Naive thymus-derived CD4-positive, alpha-beta T cell (primary cell): ENCODE results near the gene SNX21. TPM values are rescaled to one million over a fixed set of nuclear protein-coding genes. Genes with fewer than 3 reads are reported as not detected.

Experiments
- ATAC-seq: fragments of 150-1000 bp; cut with Tn5 transposase; 2 replicates; pipeline ENCODE4 v1.10.0; 2021; ENCODE audit warnings: mild to moderate bottlenecking, moderate library complexity
- CTCF ChIA-PET: fragments of 350-600 bp; sonication (Branson Sonifier 250); formaldehyde crosslinking; loops from one replicate; lab custom pipeline; 2021; ENCODE audit warnings: antibody characterized with exemption; lab: Charles Lee
- POLR2A ChIA-PET: fragments of 350-600 bp; sonication (Branson Sonifier 250); formaldehyde crosslinking; loops from one replicate; lab custom pipeline; 2021; ENCODE audit warnings: antibody characterized with exemption, inconsistent platforms; lab: Charles Lee
- DNase-seq, 9 donors: peaks; one replicate each; pipeline versions ENCODE4 v3.0.0 to v3.0.0-alpha.2; 2020 to 2022; ENCODE audit warnings: mixed read lengths in 1 of 9
- H3K27ac ChIP-seq: one replicate; pipeline ENCODE4 v1.7.0; 2013; ENCODE audit warnings: mild to moderate bottlenecking, low read depth, low read length, moderate library complexity
- H3K27me3 ChIP-seq, 2 donors: one replicate each; pipeline ENCODE4 v1.7.0; 2013; ENCODE audit warnings: low read length in 2 of 2, mild to moderate bottlenecking in 2 of 2, moderate library complexity in 2 of 2; ENCODE audit not compliant: control insufficient read depth in 2 of 2, insufficient read depth in 2 of 2
- H3K36me3 ChIP-seq, 3 experiments: 1 replicate in 2 of 3; 2 replicates in 1 of 3; pipeline ENCODE4 v1.7.0; 2013; ENCODE audit warnings: low read length in 3 of 3, mild to moderate bottlenecking in 3 of 3, moderate library complexity in 1 of 3; ENCODE audit not compliant: insufficient read depth in 3 of 3, control insufficient read depth in 2 of 3
- H3K4me1 ChIP-seq, 2 donors: one replicate each; pipeline ENCODE4 v1.7.0; 2013; ENCODE audit warnings: low read length in 2 of 2, mild to moderate bottlenecking in 2 of 2, moderate library complexity in 1 of 2; ENCODE audit not compliant: control insufficient read depth in 2 of 2, insufficient read depth in 2 of 2
- H3K4me3 ChIP-seq: 2 replicates; pipeline ENCODE4 v1.7.0; 2013; ENCODE audit warnings: mild to moderate bottlenecking, low read length
- H3K9me3 ChIP-seq, 3 experiments: 1 replicate in 2 of 3; 2 replicates in 1 of 3; pipeline ENCODE4 v1.7.0; 2013; ENCODE audit warnings: low read length in 3 of 3; ENCODE audit not compliant: control insufficient read depth in 2 of 3
- H3K27ac Mint-ChIP-seq, 9 donors: one replicate each; pipeline ENCODE4 v1.8.0; 2020 to 2022; ENCODE audit warnings: mixed read lengths in 9 of 9, mild to moderate bottlenecking in 8 of 9, moderate library complexity in 5 of 9, inconsistent platforms in 2 of 9
- H3K27me3 Mint-ChIP-seq, 5 donors: one replicate each; pipeline ENCODE4 v1.8.0; 2021 to 2022; ENCODE audit warnings: mixed read lengths in 5 of 5, mild to moderate bottlenecking in 1 of 5
- H3K36me3 Mint-ChIP-seq, 5 donors: one replicate each; pipeline ENCODE4 v1.8.0; 2020 to 2022; ENCODE audit warnings: mixed read lengths in 5 of 5, mild to moderate bottlenecking in 3 of 5, inconsistent platforms in 1 of 5
- H3K4me1 Mint-ChIP-seq, 7 donors: one replicate each; pipeline ENCODE4 v1.8.0; 2020 to 2022; ENCODE audit warnings: mixed read lengths in 7 of 7, mild to moderate bottlenecking in 3 of 7, inconsistent platforms in 1 of 7
- H3K4me3 Mint-ChIP-seq, 10 donors: one replicate each; pipeline ENCODE4 v1.8.0; 2020 to 2022; ENCODE audit warnings: mild to moderate bottlenecking in 10 of 10, mixed read lengths in 10 of 10, moderate library complexity in 6 of 10, inconsistent platforms in 2 of 10
- H3K9me3 Mint-ChIP-seq, 11 donors: one replicate each; pipeline ENCODE4 v1.8.0; 2020 to 2022; ENCODE audit warnings: mixed read lengths in 11 of 11, mild to moderate bottlenecking in 4 of 11, inconsistent platforms in 1 of 11, moderate library complexity in 1 of 11
- intact Hi-C, 2 donors: fragments of 100-400 bp; cut with micrococcal nuclease; formaldehyde crosslinking; loops; one replicate each; pipeline ENCODE4 v1.15.1; 2023
- polyA plus RNA-seq, 2 donors: library from polyadenylated mRNA; unstranded; fragments of 300-500 nt; fragmentation: Illumina TruSeq; gene quantifications; one replicate each; pipeline ENCODE4 v1.2.3, GENCODE V29; 2021
- total RNA-seq, 6 experiments: library from RNA in 5 of 6; stranded (reverse) in 5 of 6; gene quantifications; 1 replicate in 5 of 6; 2 replicates in 1 of 6; pipeline ENCODE4 v1.2.3 and lab custom pipeline; 2021 to 2026

Gene SNX21
- total and polyA plus RNA-seq, 7 experiments from 2014 or later: 0.30 to 4.9 (median 1.1) TPM

GRCh38 chr20:45843506-45843905 is 9.9 kb downstream of the SNX21 start:
- H3K36me3 Mint-ChIP-seq: peaks cover 0 to 32% (median 5%) of the 10 kb centered on the region in 5 donors
- no peak overlapping the region for H3K27ac ChIP-seq
- ChIA-PET POLR2A (no interaction called here), CTCF (no interaction called here)
- no peaks in the 10 kb centered on the region for H3K4me1 ChIP-seq
- H3K9me3 Mint-ChIP-seq: no peaks in the 10 kb centered on the region
- DNase-seq: no peak
- H3K4me3 Mint-ChIP-seq: no peak overlapping the region
- peaks cover 0 to 4% (median under 1%) of the 10 kb centered on the region in 7 donors for H3K4me1 Mint-ChIP-seq
- H3K27ac Mint-ChIP-seq: no peak overlapping the region
- intact Hi-C loops: no loop called here
- H3K27me3 Mint-ChIP-seq: no peaks in the 10 kb centered on the region
- no peaks in the 10 kb centered on the region for H3K27me3 ChIP-seq
- H3K9me3 ChIP-seq: no peaks in the 10 kb centered on the region
- no peak overlapping the region for H3K4me3 ChIP-seq
- no peak for ATAC-seq
- peaks cover 0 to 74% (median 31%) of the 10 kb centered on the region in 3 experiments for H3K36me3 ChIP-seq

- Histone ChIP-seq H3K4me3 (no peak overlapping the region), H3K4me1 (no peaks in the 10 kb centered on the region), H3K27me3 (no peaks in the 10 kb centered on the region), H3K36me3 (peaks cover 0 to 84% (median 31%) of the 10 kb centered on the region in 3 experiments), H3K27ac (no peak overlapping the region), H3K9me3 (no peaks in the 10 kb centered on the region)
- intact Hi-C loops: no loop called here
- POLR2A ChIA-PET: interaction anchor here (0.7 kb wide), 2 partner anchors 11 to 479 kb away, joined by 3 to 5 read pairs; no protein-coding TSS in a partner anchor
- Mint-ChIP-seq H3K4me1 (peaks cover 0 to 7% (median 3%) of the 10 kb centered on the region in 7 donors), H3K9me3 (no peaks in the 10 kb centered on the region), H3K27ac (no peak overlapping the region), H3K27me3 (no peaks in the 10 kb centered on the region), H3K36me3 (peaks cover 4 to 45% (median 14%) of the 10 kb centered on the region in 5 donors), H3K4me3 (no peak overlapping the region)
- CTCF ChIA-PET: no interaction called here
- ATAC-seq: no peak
- no peak for DNase-seq
Observed at GRCh38 chr20:45845452-45845851, 11.9 kb downstream of the SNX21 start.

- Mint-ChIP-seq H3K4me1 (peaks cover 5 to 14% (median 7%) of the 10 kb centered on the region in 7 donors), H3K27me3 (no peaks in the 10 kb centered on the region), H3K9me3 (no peaks in the 10 kb centered on the region), H3K27ac (peak overlapping the region in 1 of 9 donors; percentile 56), H3K4me3 (peak overlapping the region in 1 of 10 donors; percentile 10), H3K36me3 (peaks cover 8 to 50% (median 15%) of the 10 kb centered on the region in 5 donors)
- ATAC-seq (no peak), DNase-seq (no peak)
- Histone ChIP-seq H3K4me3 (no peak overlapping the region), H3K27me3 (no peaks in the 10 kb centered on the region), H3K27ac (no peak overlapping the region), H3K9me3 (no peaks in the 10 kb centered on the region), H3K36me3 (peaks cover 5 to 82% (median 26%) of the 10 kb centered on the region in 3 experiments), H3K4me1 (no peaks in the 10 kb centered on the region)
- intact Hi-C loops: no loop called here
- POLR2A ChIA-PET: no interaction called here
- CTCF ChIA-PET: no interaction called here
Observed at GRCh38 chr20:45848421-45848820, 14.8 kb downstream of the SNX21 start.

GRCh38 chr20:45848969-45849582 is 15.5 kb downstream of the SNX21 start:
- H3K27me3 Mint-ChIP-seq: no peaks in the 10 kb centered on the region
- intact Hi-C loops: no loop called here
- POLR2A ChIA-PET: no interaction called here
- CTCF ChIA-PET: no interaction called here
- Histone ChIP-seq H3K27me3 (no peaks in the 10 kb centered on the region), H3K9me3 (no peaks in the 10 kb centered on the region), H3K4me1 (no peaks in the 10 kb centered on the region), H3K27ac (no peak overlapping the region), H3K4me3 (no peak overlapping the region), H3K36me3 (peaks cover 9 to 80% (median 20%) of the 10 kb centered on the region in 3 experiments)
- ATAC-seq (no peak), DNase-seq (no peak)
- H3K4me3 Mint-ChIP-seq: no peak overlapping the region
- H3K4me1 Mint-ChIP-seq: peaks cover 5 to 20% (median 14%) of the 10 kb centered on the region in 7 donors
- no peaks in the 10 kb centered on the region for H3K9me3 Mint-ChIP-seq
- H3K36me3 Mint-ChIP-seq: peaks cover 10 to 47% (median 15%) of the 10 kb centered on the region in 5 donors
- peak overlapping the region in 1 of 9 donors; percentile 56 for H3K27ac Mint-ChIP-seq

GRCh38 chr20:45850238-45850637 is 16.6 kb downstream of the SNX21 start:
- Mint-ChIP-seq H3K9me3 (no peaks in the 10 kb centered on the region), H3K36me3 (peaks cover 5 to 43% (median 15%) of the 10 kb centered on the region in 5 donors), H3K27me3 (no peaks in the 10 kb centered on the region), H3K4me1 (peaks cover 13 to 30% (median 21%) of the 10 kb centered on the region in 7 donors), H3K27ac (no peak overlapping the region), H3K4me3 (no peak overlapping the region)
- ChIA-PET CTCF (no interaction called here), POLR2A (no interaction called here)
- Histone ChIP-seq H3K9me3 (no peaks in the 10 kb centered on the region), H3K4me3 (no peak overlapping the region), H3K36me3 (peaks cover 9 to 74% (median 14%) of the 10 kb centered on the region in 3 experiments), H3K27me3 (no peaks in the 10 kb centered on the region), H3K27ac (no peak overlapping the region), H3K4me1 (peaks cover 0 to 9% of the 10 kb centered on the region in 2 donors)
- no peak for DNase-seq
- no peak for ATAC-seq
- intact Hi-C loops: loop anchor here in 1 of 2 donors (10.0 kb wide), 1 partner anchor 435 kb away; the partner anchor contains the start of gene PIGT

GRCh38 chr20:45850926-45851325 is 17.3 kb downstream of the SNX21 start:
- Histone ChIP-seq H3K36me3 (peaks cover 7 to 68% (median 9%) of the 10 kb centered on the region in 3 experiments), H3K27me3 (no peaks in the 10 kb centered on the region), H3K4me1 (peaks cover 4 to 13% of the 10 kb centered on the region in 2 donors), H3K27ac (no peak overlapping the region), H3K9me3 (no peaks in the 10 kb centered on the region), H3K4me3 (no peak overlapping the region)
- no peaks in the 10 kb centered on the region for H3K27me3 Mint-ChIP-seq
- CTCF ChIA-PET: no interaction called here
- H3K4me1 Mint-ChIP-seq: peaks cover 13 to 37% (median 25%) of the 10 kb centered on the region in 7 donors
- H3K27ac Mint-ChIP-seq: peak overlapping the region in 1 of 9 donors; percentile 12
- DNase-seq (no peak), ATAC-seq (no peak)
- peaks cover 5 to 43% (median 15%) of the 10 kb centered on the region in 5 donors for H3K36me3 Mint-ChIP-seq
- intact Hi-C loops: loop anchor here in 1 of 2 donors (10.0 kb wide), 1 partner anchor 436 kb away; the partner anchor contains the start of gene PIGT
- POLR2A ChIA-PET: interaction anchor here (0.6 kb wide), 1 partner anchor 85 kb away, joined by 3 read pairs; no protein-coding TSS in a partner anchor
- H3K4me3 Mint-ChIP-seq: no peak overlapping the region
- H3K9me3 Mint-ChIP-seq: no peaks in the 10 kb centered on the region
